ENCODE measurements around the gene TSPAN9.

TSPAN9 gene

DNA sequence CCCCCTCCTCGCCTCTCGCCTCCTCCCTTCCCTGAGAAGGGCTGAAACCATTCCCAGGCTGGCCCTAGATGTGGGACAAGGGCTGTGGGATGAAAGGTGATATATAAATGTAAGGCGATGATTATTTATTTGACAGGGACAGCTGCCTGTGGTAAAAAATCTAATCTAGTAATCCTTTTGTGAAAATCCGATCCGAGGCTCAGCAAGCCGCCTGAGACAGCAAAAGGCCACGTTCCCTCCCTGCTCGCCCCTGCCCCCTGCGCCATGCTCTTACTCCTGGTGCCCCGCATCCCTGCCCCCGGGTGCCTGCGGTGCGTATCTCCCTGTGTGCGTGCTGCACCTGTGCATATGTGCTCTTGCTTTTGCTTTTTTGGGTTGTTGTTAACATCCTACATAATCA is 65.2 kb downstream of the TSPAN9 start:
- ATAC-seq (ENCODE audit: low read depth) (no peak), DNase-seq (ENCODE audit: low spot score) (no peak)
- Histone ChIP-seq H3K9me3 (ENCODE audit: severe bottlenecking) (no peaks in the 10 kb centered on the region), H3K27me3 (ENCODE audit: insufficient read depth, poor library complexity, severe bottlenecking) (no peaks in the 10 kb centered on the region), H3K36me3 (ENCODE audit: low read depth) (no peaks in the 10 kb centered on the region), H3K27ac (ENCODE audit: poor library complexity, severe bottlenecking) (no peak overlapping the region), H3K4me3 (ENCODE audit: severe bottlenecking) (no peak overlapping the region), H3K4me1 (ENCODE audit: insufficient read depth, poor library complexity, severe bottlenecking) (no peaks in the 10 kb centered on the region)
- TF ChIP-seq, protein P1, sequence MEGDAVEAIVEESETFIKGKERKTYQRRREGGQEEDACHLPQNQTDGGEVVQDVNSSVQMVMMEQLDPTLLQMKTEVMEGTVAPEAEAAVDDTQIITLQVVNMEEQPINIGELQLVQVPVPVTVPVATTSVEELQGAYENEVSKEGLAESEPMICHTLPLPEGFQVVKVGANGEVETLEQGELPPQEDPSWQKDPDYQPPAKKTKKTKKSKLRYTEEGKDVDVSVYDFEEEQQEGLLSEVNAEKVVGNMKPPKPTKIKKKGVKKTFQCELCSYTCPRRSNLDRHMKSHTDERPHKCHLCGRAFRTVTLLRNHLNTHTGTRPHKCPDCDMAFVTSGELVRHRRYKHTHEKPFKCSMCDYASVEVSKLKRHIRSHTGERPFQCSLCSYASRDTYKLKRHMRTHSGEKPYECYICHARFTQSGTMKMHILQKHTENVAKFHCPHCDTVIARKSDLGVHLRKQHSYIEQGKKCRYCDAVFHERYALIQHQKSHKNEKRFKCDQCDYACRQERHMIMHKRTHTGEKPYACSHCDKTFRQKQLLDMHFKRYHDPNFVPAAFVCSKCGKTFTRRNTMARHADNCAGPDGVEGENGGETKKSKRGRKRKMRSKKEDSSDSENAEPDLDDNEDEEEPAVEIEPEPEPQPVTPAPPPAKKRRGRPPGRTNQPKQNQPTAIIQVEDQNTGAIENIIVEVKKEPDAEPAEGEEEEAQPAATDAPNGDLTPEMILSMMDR (IDR thresholded peaks at IDR 0.05; ENCODE audit: poor library complexity, severe bottlenecking) = no peak

DNA sequence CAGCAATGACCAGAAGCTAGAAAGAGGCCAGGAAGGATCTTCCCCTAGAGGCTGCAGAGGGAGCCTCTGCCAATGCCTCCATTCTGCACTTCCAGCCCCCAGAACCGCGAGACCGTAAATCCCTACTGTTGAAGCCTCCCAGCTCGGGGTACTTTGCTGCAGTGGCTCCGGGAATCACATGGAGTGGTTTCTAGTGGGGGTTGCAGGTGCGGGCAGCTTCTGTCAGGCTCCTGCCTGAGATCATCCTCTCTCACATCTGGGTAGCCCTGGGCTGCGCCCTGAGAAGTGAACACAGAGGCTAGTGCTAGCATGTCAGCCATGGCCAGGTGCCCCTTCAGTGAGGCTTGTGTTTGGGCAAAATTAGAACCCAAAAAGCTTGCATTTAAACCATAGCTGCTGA is 67.3 kb downstream of the TSPAN9 start:
- no peaks in the 10 kb centered on the region for H3K4me1 ChIP-seq (ENCODE audit: insufficient read depth, poor library complexity, severe bottlenecking)

DNA sequence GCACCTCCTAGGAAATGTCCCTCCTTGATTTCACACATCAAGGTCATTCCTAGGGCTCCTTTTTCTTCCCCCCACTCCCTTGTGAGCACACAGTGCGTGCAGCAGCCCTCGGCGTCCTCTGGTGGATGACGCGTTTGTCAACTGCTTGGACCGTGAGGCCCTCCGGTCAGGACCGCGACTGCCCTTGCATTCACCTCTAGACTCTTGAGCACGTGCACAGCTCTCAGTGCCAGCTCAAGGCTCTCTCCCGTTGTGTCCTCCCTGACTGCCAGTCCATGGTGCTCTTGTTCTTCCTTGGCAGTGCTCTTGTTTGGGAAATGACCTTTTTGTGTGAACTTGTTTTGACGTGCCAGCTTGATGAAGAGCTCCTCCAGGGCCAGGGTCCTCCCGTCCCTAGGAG is 67.9 kb downstream of the TSPAN9 start:
- Histone ChIP-seq H3K36me3 (ENCODE audit: low read depth) (no peaks in the 10 kb centered on the region), H3K9me3 (ENCODE audit: severe bottlenecking) (no peaks in the 10 kb centered on the region), H3K27me3 (ENCODE audit: insufficient read depth, poor library complexity, severe bottlenecking) (no peaks in the 10 kb centered on the region), H3K27ac (ENCODE audit: poor library complexity, severe bottlenecking) (no peak overlapping the region), H3K4me3 (ENCODE audit: severe bottlenecking) (no peak overlapping the region), H3K4me1 (ENCODE audit: insufficient read depth, poor library complexity, severe bottlenecking) (no peaks in the 10 kb centered on the region)
- no peak for DNase-seq (ENCODE audit: low spot score)
- TF ChIP-seq, protein P1 (IDR thresholded peaks at IDR 0.05; ENCODE audit: poor library complexity, severe bottlenecking) = no peak
- ATAC-seq (ENCODE audit: low read depth) = no peak

More for the DNA sequence above, 67.3 kb downstream of the TSPAN9 start:
- ATAC-seq (ENCODE audit: low read depth) (no peak), DNase-seq (ENCODE audit: low spot score) (no peak)
- no peaks in the 10 kb centered on the region for H3K36me3 ChIP-seq (ENCODE audit: low read depth)
- H3K4me3 ChIP-seq (ENCODE audit: severe bottlenecking) = no peak overlapping the region
- TF ChIP-seq, protein P1 (IDR thresholded peaks at IDR 0.05; ENCODE audit: poor library complexity, severe bottlenecking) = no peak
- H3K27ac ChIP-seq (ENCODE audit: poor library complexity, severe bottlenecking) = no peak overlapping the region
- no peaks in the 10 kb centered on the region for H3K9me3 ChIP-seq (ENCODE audit: severe bottlenecking)
- H3K27me3 ChIP-seq (ENCODE audit: insufficient read depth, poor library complexity, severe bottlenecking) = no peaks in the 10 kb centered on the region

DNA sequence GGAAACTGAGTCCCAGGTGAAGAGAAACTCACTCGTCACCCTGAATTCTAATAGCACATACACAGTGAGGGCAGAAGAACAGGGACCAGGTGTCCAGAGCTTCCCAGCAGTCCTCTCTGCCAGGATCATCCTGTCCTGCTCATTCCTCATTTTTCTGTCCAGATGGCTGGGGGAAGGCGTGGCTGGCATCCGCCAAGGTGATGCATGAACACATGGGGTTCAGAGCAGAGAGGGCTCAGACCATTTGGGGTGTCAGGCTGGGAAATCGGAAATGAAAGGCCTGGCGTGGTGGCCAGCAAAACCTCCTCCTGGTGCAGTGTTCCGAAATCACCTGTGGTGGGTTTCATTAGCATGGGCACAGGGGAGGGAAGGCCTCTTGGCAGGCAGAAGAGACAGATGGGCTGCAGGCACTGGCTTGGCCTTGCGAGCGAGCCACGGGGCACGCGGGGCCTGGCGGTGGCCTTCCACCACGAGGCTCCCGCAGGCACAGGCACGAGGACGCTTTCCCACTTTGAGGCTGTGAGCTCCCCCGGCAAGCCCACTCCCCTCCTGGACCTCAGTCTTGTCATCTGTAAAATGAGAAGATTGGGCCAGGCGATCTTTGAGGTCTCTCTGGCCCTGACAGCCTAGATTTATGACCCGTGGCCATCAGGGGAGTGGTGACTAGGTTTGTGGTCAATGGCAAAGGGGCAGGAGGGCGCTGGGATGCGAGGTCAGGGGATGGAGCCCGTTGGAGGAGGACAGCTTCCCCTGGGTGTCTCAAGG is 68.5 kb downstream of the TSPAN9 start:
- Histone ChIP-seq H3K36me3 (ENCODE audit: low read depth) (no peaks in the 10 kb centered on the region), H3K4me3 (ENCODE audit: severe bottlenecking) (no peak overlapping the region), H3K4me1 (ENCODE audit: insufficient read depth, poor library complexity, severe bottlenecking) (no peaks in the 10 kb centered on the region), H3K27ac (ENCODE audit: poor library complexity, severe bottlenecking) (no peak overlapping the region), H3K27me3 (ENCODE audit: insufficient read depth, poor library complexity, severe bottlenecking) (no peaks in the 10 kb centered on the region), H3K9me3 (ENCODE audit: severe bottlenecking) (no peaks in the 10 kb centered on the region)
- DNase-seq (ENCODE audit: low spot score) (no peak), ATAC-seq (ENCODE audit: low read depth) (no peak)
- TF ChIP-seq, protein P1 (IDR thresholded peaks at IDR 0.05; ENCODE audit: poor library complexity, severe bottlenecking) = no peak

DNA sequence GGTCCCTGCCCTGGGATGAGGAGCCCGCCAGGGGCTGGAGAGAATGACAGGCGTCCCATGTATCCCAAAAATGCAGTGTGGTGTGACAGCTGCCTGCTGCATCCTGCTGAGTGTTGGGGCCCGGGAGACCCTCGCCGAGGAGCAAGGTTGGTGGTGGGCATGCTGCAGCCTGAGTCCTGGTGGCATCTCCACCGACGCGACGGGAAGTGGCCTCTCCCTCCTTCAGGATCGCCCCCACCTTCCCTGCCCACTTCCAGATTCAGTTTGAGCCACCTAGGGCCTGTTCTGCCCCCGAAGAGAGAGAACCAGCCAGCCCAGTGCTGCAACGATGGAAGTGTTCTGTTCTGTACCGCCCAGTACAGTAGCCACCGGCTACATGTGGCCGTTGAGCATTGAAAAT is 70.1 kb downstream of the TSPAN9 start:
- no peak overlapping the region for H3K4me3 ChIP-seq (ENCODE audit: severe bottlenecking)
- no peaks in the 10 kb centered on the region for H3K9me3 ChIP-seq (ENCODE audit: severe bottlenecking)
- TF ChIP-seq, protein P1 (IDR thresholded peaks at IDR 0.05; ENCODE audit: poor library complexity, severe bottlenecking) = no peak
- ATAC-seq (ENCODE audit: low read depth) (no peak), DNase-seq (ENCODE audit: low spot score) (no peak)
- H3K27me3 ChIP-seq (ENCODE audit: insufficient read depth, poor library complexity, severe bottlenecking) = no peaks in the 10 kb centered on the region
- H3K36me3 ChIP-seq (ENCODE audit: low read depth) = no peaks in the 10 kb centered on the region
- H3K4me1 ChIP-seq (ENCODE audit: insufficient read depth, poor library complexity, severe bottlenecking) = no peaks in the 10 kb centered on the region
- no peak overlapping the region for H3K27ac ChIP-seq (ENCODE audit: poor library complexity, severe bottlenecking)
